SK-N-SH treated with all-trans-retinoic acid at 6 μM for 48 hours (cell line): Measurements from ENCODE around the gene SYNRG.

Experiments
- ESRRG ChIP-seq: fragments of 250-450 bp; sonication (Bioruptor Pico); IDR thresholded peaks from 2 replicates; pipeline ENCODE4 v1.6.1; 2021; ENCODE audit warnings: mild to moderate bottlenecking
- TOX ChIP-seq: fragments of 250-450 bp; sonication (Bioruptor Pico); IDR thresholded peaks from 2 replicates; pipeline ENCODE4 v1.8.0; 2021; ENCODE audit warnings: mild to moderate bottlenecking, moderate library complexity, borderline replicate concordance
- ZFP3 ChIP-seq: fragments of 250-450 bp; sonication (Bioruptor Pico); IDR thresholded peaks from 2 replicates; pipeline ENCODE4 v1.5.0; 2020; ENCODE audit warnings: mild to moderate bottlenecking, moderate library complexity
- ZFP30 ChIP-seq: fragments of 450-650 bp; formaldehyde crosslinking; IDR thresholded peaks from 2 replicates; pipeline ENCODE4 v1.5.0; 2022; ENCODE audit warnings: mild to moderate bottlenecking, moderate library complexity
- TF ChIP-seq, protein P1 (sequence below): fragments of 250-450 bp; sonication (Bioruptor Pico); IDR thresholded peaks from 2 replicates; pipeline ENCODE4 v1.5.1; 2021; ENCODE audit warnings: mild to moderate bottlenecking, moderate library complexity

DNA sequence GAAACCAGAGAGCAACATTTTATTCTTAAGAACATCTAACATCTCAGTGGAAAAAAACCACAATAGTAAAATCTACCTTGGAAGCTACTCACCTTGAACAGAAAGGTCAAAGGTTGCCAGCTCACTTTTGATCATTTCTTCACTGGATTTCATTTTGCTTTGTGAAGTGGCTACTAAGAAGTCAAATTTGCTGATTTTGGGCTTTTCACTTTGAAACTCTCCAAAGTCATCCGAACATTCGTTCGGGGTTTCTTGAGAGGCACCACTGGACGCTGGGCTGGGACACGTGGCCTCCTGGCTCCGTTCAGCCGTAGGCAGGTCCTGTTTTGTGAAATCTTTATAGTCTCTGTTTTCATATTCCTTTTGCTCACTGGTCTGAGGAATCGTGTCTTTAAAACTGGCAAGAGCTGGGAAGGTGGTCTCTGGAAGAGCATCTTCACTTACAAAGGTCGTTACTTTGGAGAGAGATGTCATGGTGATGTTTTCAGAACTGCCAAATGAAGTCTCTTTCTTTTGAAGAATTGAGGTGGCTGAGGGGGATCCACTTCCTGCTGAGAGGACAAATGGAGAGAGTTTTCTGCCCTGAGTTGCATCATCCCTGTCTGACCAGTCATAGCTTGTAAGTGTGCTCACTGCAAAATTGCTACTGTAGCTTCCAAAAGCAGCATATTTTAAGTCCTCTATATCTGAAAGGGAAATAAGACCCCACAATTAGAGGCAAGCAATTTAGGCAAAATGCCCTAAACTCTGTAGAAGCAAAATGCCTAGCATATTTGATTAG lies 67.1 kb downstream of the SYNRG start:
- no peak for TF ChIP-seq ZFP3
- TF ChIP-seq TOX (CRISPR knock-in tag), result no peak
- TF ChIP-seq ZFP30 (CRISPR knock-in tag), result no peak
- no peak for TF ChIP-seq ESRRG
- TF ChIP-seq, protein P1, sequence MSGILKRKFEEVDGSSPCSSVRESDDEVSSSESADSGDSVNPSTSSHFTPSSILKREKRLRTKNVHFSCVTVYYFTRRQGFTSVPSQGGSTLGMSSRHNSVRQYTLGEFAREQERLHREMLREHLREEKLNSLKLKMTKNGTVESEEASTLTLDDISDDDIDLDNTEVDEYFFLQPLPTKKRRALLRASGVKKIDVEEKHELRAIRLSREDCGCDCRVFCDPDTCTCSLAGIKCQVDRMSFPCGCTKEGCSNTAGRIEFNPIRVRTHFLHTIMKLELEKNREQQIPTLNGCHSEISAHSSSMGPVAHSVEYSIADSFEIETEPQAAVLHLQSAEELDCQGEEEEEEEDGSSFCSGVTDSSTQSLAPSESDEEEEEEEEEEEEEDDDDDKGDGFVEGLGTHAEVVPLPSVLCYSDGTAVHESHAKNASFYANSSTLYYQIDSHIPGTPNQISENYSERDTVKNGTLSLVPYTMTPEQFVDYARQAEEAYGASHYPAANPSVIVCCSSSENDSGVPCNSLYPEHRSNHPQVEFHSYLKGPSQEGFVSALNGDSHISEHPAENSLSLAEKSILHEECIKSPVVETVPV (CRISPR knock-in tag), result no peak
